ENCODE measurements around the gene IRF2BP1. TPM values are rescaled to one million over a fixed set of nuclear protein-coding genes. Genes with fewer than 3 reads are reported as not detected.

Gene IRF2BP1
- total RNA-seq, 1 donor from 2014 or later = 9.8 TPM

GRCh38 chr19:45876411-45877197 is 9.3 kb downstream of the IRF2BP1 start:
- Mint-ChIP-seq H3K4me1 (peaks cover 42% of the 10 kb centered on the region), H3K27me3 (ENCODE audit: insufficient read depth, low read depth) (peaks cover 18% of the 10 kb centered on the region), H3K27ac (peak overlapping the region; percentile 4), H3K4me3 (peak overlapping the region; percentile 16), H3K9me3 (peaks cover 2% of the 10 kb centered on the region), H3K36me3 (no peaks in the 10 kb centered on the region)
- peak overlapping the region; percentile 34 for H3K4me3 ChIP-seq
- H4K20me1 ChIP-seq (ENCODE audit: low read depth) = no peaks in the 10 kb centered on the region
- peak; percentile 61 for DNase-seq (ENCODE audit: low spot score)
- peaks cover 12% of the 10 kb centered on the region for H3K4me1 ChIP-seq
- no peaks in the 10 kb centered on the region for H3K79me2 ChIP-seq (ENCODE audit: low read depth)
- peak overlapping the region; percentile 64 for H2AFZ ChIP-seq (replicated peaks)
- H3K9ac ChIP-seq = peak overlapping the region; percentile 34
- H3K27me3 ChIP-seq = no peaks in the 10 kb centered on the region
- H3K36me3 ChIP-seq = no peaks in the 10 kb centered on the region
- peak overlapping the region; percentile 81 for H3K4me2 ChIP-seq
- H3K9me3 ChIP-seq (ENCODE audit: low read depth) = no peaks in the 10 kb centered on the region
- TF ChIP-seq EZH2 (IDR thresholded peaks at IDR 0.05) (no peak), EZH2phosphoT487 (IDR thresholded peaks at IDR 0.05) (no peak)
- TF ChIP-seq, protein P1, sequence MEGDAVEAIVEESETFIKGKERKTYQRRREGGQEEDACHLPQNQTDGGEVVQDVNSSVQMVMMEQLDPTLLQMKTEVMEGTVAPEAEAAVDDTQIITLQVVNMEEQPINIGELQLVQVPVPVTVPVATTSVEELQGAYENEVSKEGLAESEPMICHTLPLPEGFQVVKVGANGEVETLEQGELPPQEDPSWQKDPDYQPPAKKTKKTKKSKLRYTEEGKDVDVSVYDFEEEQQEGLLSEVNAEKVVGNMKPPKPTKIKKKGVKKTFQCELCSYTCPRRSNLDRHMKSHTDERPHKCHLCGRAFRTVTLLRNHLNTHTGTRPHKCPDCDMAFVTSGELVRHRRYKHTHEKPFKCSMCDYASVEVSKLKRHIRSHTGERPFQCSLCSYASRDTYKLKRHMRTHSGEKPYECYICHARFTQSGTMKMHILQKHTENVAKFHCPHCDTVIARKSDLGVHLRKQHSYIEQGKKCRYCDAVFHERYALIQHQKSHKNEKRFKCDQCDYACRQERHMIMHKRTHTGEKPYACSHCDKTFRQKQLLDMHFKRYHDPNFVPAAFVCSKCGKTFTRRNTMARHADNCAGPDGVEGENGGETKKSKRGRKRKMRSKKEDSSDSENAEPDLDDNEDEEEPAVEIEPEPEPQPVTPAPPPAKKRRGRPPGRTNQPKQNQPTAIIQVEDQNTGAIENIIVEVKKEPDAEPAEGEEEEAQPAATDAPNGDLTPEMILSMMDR (IDR thresholded peaks at IDR 0.05) = no peak
- H3F3A ChIP-seq (ENCODE audit: low read depth) = peaks cover 6% of the 10 kb centered on the region
- no peak overlapping the region for H3K27ac ChIP-seq

- H3K27me3 ChIP-seq = no peaks in the 10 kb centered on the region
- peak overlapping the region; percentile 4 for H3K27ac Mint-ChIP-seq
- peaks cover 12% of the 10 kb centered on the region for H3K4me1 ChIP-seq
- H3K27me3 Mint-ChIP-seq (ENCODE audit: insufficient read depth, low read depth) = peaks cover 17% of the 10 kb centered on the region
- peaks cover 42% of the 10 kb centered on the region for H3K4me1 Mint-ChIP-seq
- peak overlapping the region; percentile 16 for H3K4me3 Mint-ChIP-seq
- H2AFZ ChIP-seq (replicated peaks) = peak overlapping the region; percentile 64
- no peaks in the 10 kb centered on the region for H3K36me3 Mint-ChIP-seq
- H3F3A ChIP-seq (ENCODE audit: low read depth) = peaks cover 6% of the 10 kb centered on the region
- no peaks in the 10 kb centered on the region for H3K36me3 ChIP-seq
- H4K20me1 ChIP-seq (ENCODE audit: low read depth) = no peaks in the 10 kb centered on the region
- H3K4me2 ChIP-seq = peak overlapping the region; percentile 81
- H3K79me2 ChIP-seq (ENCODE audit: low read depth) = no peaks in the 10 kb centered on the region
- peaks cover 2% of the 10 kb centered on the region for H3K9me3 Mint-ChIP-seq
- no peak for TF ChIP-seq EZH2 (IDR thresholded peaks at IDR 0.05)
- TF ChIP-seq, protein P1 (IDR thresholded peaks at IDR 0.05) = no peak
- TF ChIP-seq EZH2phosphoT487 (IDR thresholded peaks at IDR 0.05) = no peak
- H3K9me3 ChIP-seq (ENCODE audit: low read depth) = no peaks in the 10 kb centered on the region
- no peak for DNase-seq (ENCODE audit: low spot score)
- H3K9ac ChIP-seq = no peak overlapping the region
- peak overlapping the region; percentile 34 for H3K4me3 ChIP-seq
- H3K27ac ChIP-seq = no peak overlapping the region
These were observed 9.9 kb downstream of the IRF2BP1 start for GRCh38 chr19:45876161-45876410.

DNA sequence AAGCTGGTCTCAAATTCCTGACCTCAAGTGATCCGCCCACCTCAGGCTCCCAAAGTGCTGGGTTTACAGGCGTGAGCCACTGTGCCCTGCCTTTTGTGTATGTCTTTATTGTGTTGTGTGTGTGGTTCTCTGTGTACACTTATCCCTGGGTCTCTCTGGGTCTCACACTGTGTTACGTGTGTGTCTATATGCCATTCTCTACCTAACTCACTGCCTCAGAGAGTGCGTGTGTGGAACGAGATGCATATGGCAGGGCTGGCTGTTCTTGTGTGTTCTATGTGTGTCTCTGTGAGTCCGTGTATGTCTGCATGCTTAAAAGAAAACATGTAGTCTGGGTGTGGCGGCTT is 11.3 kb downstream of the IRF2BP1 start:
- no peak for DNase-seq (ENCODE audit: low spot score)

More for the DNA sequence above, 11.3 kb downstream of the IRF2BP1 start:
- Histone ChIP-seq H3K36me3 (no peaks in the 10 kb centered on the region), H3K27ac (no peak overlapping the region), H3F3A (ENCODE audit: low read depth) (peaks cover 6% of the 10 kb centered on the region), H3K27me3 (no peaks in the 10 kb centered on the region), H4K20me1 (ENCODE audit: low read depth) (no peaks in the 10 kb centered on the region), H3K79me2 (ENCODE audit: low read depth) (no peaks in the 10 kb centered on the region), H2AFZ (replicated peaks) (no peak overlapping the region), H3K4me2 (no peak overlapping the region), H3K9me3 (ENCODE audit: low read depth) (no peaks in the 10 kb centered on the region), H3K4me1 (peaks cover 12% of the 10 kb centered on the region), H3K9ac (no peak overlapping the region), H3K4me3 (no peak overlapping the region)
- peak overlapping the region; percentile 70 for H3K27ac Mint-ChIP-seq
- TF ChIP-seq, protein P1 (IDR thresholded peaks at IDR 0.05) = no peak
- TF ChIP-seq EZH2 (IDR thresholded peaks at IDR 0.05) = no peak
- TF ChIP-seq EZH2phosphoT487 (IDR thresholded peaks at IDR 0.05) = no peak
- peaks cover 12% of the 10 kb centered on the region for H3K27me3 Mint-ChIP-seq (ENCODE audit: insufficient read depth, low read depth)
- H3K9me3 Mint-ChIP-seq = peaks cover 2% of the 10 kb centered on the region
- peak overlapping the region; percentile 38 for H3K4me3 Mint-ChIP-seq
- peaks cover 39% of the 10 kb centered on the region for H3K4me1 Mint-ChIP-seq
- no peaks in the 10 kb centered on the region for H3K36me3 Mint-ChIP-seq
